MCF 10A (cell line): ENCODE measurements around the gene UCP2. TPM values are rescaled to one million over a fixed set of nuclear protein-coding genes. Genes with fewer than 3 reads are reported as not detected.

Experiments used
- BruUV-seq: library from RNA; stranded (reverse); fragments of 400-500 nt; replicated peaks from 2 replicates; lab custom pipeline; 2021; lab: Mats Ljungman, UMichigan
- CTCF ChIA-PET: fragments of 300-600 bp; sonication (Branson Sonifier 250); formaldehyde crosslinking; extraction: SDS; loops from one replicate; lab custom pipeline; 2021; ENCODE audit warnings: antibody characterized with exemption, inconsistent platforms; lab: Yijun Ruan, JAX
- POLR2A ChIA-PET: fragments of 300-600, 350-650 bp; sonication (Branson Sonifier 250); formaldehyde crosslinking; extraction: SDS; loops from one replicate; lab custom pipeline; 2020; ENCODE audit warnings: antibody characterized with exemption, inconsistent platforms; lab: Yijun Ruan, JAX
- DNase-seq: peaks from one replicate; pipeline ENCODE4 v3.0.0-alpha.2; 2018; ENCODE audit not compliant: unreplicated experiment
- H3K27ac Mint-ChIP-seq: one replicate; pipeline ENCODE4 v1.8.0; 2022; ENCODE audit warnings: mild to moderate bottlenecking, low read depth, mixed read lengths; ENCODE audit not compliant: unreplicated experiment
- H3K27me3 Mint-ChIP-seq: one replicate; pipeline ENCODE4 v1.8.0; 2022; ENCODE audit warnings: mixed read lengths; ENCODE audit not compliant: insufficient read depth, unreplicated experiment
- H3K36me3 Mint-ChIP-seq: one replicate; pipeline ENCODE4 v1.8.0; 2022; ENCODE audit warnings: mild to moderate bottlenecking, moderate library complexity, mixed read lengths; ENCODE audit not compliant: insufficient read depth, unreplicated experiment
- H3K4me1 Mint-ChIP-seq: one replicate; pipeline ENCODE4 v1.8.0; 2022; ENCODE audit warnings: mixed read lengths; ENCODE audit not compliant: insufficient read depth, unreplicated experiment
- H3K4me3 Mint-ChIP-seq: one replicate; pipeline ENCODE4 v1.8.0; 2022; ENCODE audit warnings: mild to moderate bottlenecking, moderate library complexity, mixed read lengths; ENCODE audit not compliant: unreplicated experiment
- H3K9me3 Mint-ChIP-seq: one replicate; pipeline ENCODE4 v1.8.0; 2022; ENCODE audit warnings: mixed read lengths; ENCODE audit not compliant: unreplicated experiment
- CTCF ChIP-seq: fragments of 200-600 bp; IDR thresholded peaks from one replicate; pipeline ENCODE4 v1.8.0; 2022; ENCODE audit warnings: antibody characterized with exemption, mild to moderate bottlenecking; ENCODE audit not compliant: unreplicated experiment
- intact Hi-C: fragments of 100-400 bp; cut with micrococcal nuclease; formaldehyde crosslinking; loops from 2 replicates; pipeline ENCODE4 v1.14.1; 2022
- total RNA-seq: library from RNA; stranded (reverse); gene quantifications from 2 replicates; pipeline ENCODE4 v1.2.3, GENCODE V29; 2022

The UCP2 gene
- total RNA-seq, 1 experiment from 2014 or later = not detected

- BruUV-seq = no TSS peak
- ChIA-PET POLR2A (no interaction called here), CTCF (interaction anchor here (0.7 kb wide), 1 partner anchor 38 kb away, joined by 4 read pairs; no protein-coding TSS in a partner anchor)
- no peak for DNase-seq
- H3K36me3 Mint-ChIP-seq = no peaks in the 10 kb centered on the region
- H3K27ac Mint-ChIP-seq = no peak overlapping the region
- H3K4me3 Mint-ChIP-seq = no peak overlapping the region
- no peak for TF ChIP-seq CTCF
- H3K4me1 Mint-ChIP-seq = peaks cover 6% of the 10 kb centered on the region
- intact Hi-C loops = no loop called here
- H3K9me3 Mint-ChIP-seq = no peaks in the 10 kb centered on the region
- no peaks in the 10 kb centered on the region for H3K27me3 Mint-ChIP-seq
These were observed 1.3 kb upstream of the UCP2 start for GRCh38 chr11:73983741-73984538.

- ChIA-PET POLR2A (no interaction called here), CTCF (interaction anchor here (0.5 kb wide), 1 partner anchor 737 kb away, joined by 3 read pairs; no protein-coding TSS in a partner anchor)
- Mint-ChIP-seq H3K4me3 (no peak overlapping the region), H3K27ac (no peak overlapping the region), H3K9me3 (no peaks in the 10 kb centered on the region), H3K4me1 (peaks cover 6% of the 10 kb centered on the region), H3K27me3 (no peaks in the 10 kb centered on the region), H3K36me3 (no peaks in the 10 kb centered on the region)
- intact Hi-C loops = no loop called here
- no peak for DNase-seq
- no peak for TF ChIP-seq CTCF
- BruUV-seq = no TSS peak
These were observed 522 bp upstream of the UCP2 start for GRCh38 chr11:73982990-73983740.

- TF ChIP-seq CTCF = no peak
- BruUV-seq = no TSS peak
- no peak overlapping the region for H3K27ac Mint-ChIP-seq
- ChIA-PET POLR2A (no interaction called here), CTCF (interaction anchor here (1.2 to 2.1 kb wide), 2 partner anchors 17 to 32 kb away, joined by 3 to 8 read pairs; no protein-coding TSS in a partner anchor)
- H3K4me3 Mint-ChIP-seq = no peak overlapping the region
- DNase-seq = no peak
- H3K4me1 Mint-ChIP-seq = peaks cover 6% of the 10 kb centered on the region
- no peaks in the 10 kb centered on the region for H3K36me3 Mint-ChIP-seq
- H3K9me3 Mint-ChIP-seq = no peaks in the 10 kb centered on the region
- H3K27me3 Mint-ChIP-seq = no peaks in the 10 kb centered on the region
- intact Hi-C loops = no loop called here
These were observed 1.4 kb downstream of the UCP2 start for GRCh38 chr11:73981051-73981805.
